RWPE1 (cell line): ENCODE measurements around the gene ADH7.
A peak's percentile ranks its signal among the peaks of the same experiment; 100 is the strongest.
"Not testable (repeated sequence)": the region's sequence is repeated elsewhere in the genome, so short reads cannot be mapped to it uniquely, and the experiment has no call there.

ENCODE experiments used
- CTCF ChIA-PET: fragments of 350-600 bp; sonication (Branson Sonifier 250); formaldehyde crosslinking; extraction: SDS; loops from one replicate; lab custom pipeline; 2021; lab: Yijun Ruan, JAX
- POLR2A ChIA-PET: fragments of 400-600 bp; formaldehyde crosslinking; extraction: SDS; loops from one replicate; lab custom pipeline; 2020; ENCODE audit warnings: antibody characterized with exemption; ENCODE audit not compliant: low non-redundant PET; lab: Yijun Ruan, JAX
- DNase-seq: peaks from one replicate; pipeline ENCODE4 v3.0.0; 2012; ENCODE audit warnings: low spot score
- H3K27ac ChIP-seq: fragments of 450-650 bp; 2 replicates; pipeline ENCODE4 v1.5.1; 2017
- TF ChIP-seq, protein P1 (sequence below): fragments of 450-650 bp; conservative IDR thresholded peaks from 2 replicates; pipeline ENCODE4 v1.5.1; 2017; ENCODE audit warnings: low read depth, mild to moderate bottlenecking

Gene ADH7

DNA sequence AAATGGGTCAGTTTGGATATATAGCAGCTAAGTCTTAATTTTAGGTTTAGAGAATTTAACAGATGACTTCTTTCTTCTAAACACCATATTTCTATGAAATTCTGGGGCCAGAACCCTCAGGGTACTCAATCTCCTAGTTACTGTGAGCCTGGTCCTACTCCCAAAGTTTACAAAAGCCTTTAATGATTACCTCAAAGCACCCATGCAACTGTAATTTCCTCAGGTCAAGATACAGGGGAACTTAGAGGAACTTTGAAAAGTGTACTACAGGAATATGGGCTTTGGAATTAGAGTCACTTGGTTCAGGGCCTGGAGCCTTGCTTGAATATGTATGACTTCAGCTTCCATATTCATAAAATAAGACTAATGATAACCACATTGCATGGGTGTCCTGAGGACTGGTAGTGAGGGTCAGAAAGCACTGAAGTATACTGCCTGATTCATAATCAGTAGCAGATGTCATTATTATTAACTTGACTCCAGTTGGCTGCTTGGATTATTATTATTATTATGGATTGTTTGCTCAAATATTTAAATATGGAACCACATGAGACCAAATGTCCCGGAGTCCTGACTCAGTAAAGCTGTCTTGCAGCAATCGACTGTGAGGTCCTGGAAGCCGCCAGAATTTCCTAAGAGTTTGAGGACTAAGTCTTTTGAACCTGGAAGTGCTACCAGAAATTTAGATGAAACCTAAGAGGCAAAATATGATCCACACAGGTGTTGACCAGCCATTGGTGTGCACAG is 2.0 kb upstream of the ADH7 start:
- ChIA-PET POLR2A (no interaction called here), CTCF (interaction anchor here (0.7 kb wide), 1 partner anchor 533 kb away, joined by 3 read pairs; no protein-coding TSS in a partner anchor)
- peak overlapping the region; percentile 80 for H3K27ac ChIP-seq
- DNase-seq: no peak
- TF ChIP-seq, protein P1, sequence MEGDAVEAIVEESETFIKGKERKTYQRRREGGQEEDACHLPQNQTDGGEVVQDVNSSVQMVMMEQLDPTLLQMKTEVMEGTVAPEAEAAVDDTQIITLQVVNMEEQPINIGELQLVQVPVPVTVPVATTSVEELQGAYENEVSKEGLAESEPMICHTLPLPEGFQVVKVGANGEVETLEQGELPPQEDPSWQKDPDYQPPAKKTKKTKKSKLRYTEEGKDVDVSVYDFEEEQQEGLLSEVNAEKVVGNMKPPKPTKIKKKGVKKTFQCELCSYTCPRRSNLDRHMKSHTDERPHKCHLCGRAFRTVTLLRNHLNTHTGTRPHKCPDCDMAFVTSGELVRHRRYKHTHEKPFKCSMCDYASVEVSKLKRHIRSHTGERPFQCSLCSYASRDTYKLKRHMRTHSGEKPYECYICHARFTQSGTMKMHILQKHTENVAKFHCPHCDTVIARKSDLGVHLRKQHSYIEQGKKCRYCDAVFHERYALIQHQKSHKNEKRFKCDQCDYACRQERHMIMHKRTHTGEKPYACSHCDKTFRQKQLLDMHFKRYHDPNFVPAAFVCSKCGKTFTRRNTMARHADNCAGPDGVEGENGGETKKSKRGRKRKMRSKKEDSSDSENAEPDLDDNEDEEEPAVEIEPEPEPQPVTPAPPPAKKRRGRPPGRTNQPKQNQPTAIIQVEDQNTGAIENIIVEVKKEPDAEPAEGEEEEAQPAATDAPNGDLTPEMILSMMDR: no peak

DNA sequence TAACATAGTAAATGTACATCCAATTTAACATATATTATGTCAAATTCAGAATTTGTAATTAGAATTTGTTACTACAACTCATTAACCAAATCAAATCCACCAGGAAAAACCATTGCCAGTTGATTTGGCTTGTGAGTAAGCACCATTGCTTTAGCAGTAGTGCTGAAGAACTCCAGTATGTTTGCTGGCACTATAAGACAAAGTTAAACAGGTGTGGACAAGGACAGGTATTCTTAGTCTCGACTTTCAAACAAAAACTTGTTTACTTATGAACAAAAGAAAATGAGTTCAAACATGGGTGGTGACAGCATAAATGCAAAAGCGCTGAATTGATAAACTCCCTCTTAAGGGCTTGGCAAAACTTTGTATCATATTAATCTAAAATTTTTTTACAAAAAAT is 1.3 kb upstream of the ADH7 start:
- H3K27ac ChIP-seq: no peak overlapping the region
- ChIA-PET POLR2A (no interaction called here), CTCF (no interaction called here)
- TF ChIP-seq, protein P1: no peak
- no peak for DNase-seq

- POLR2A ChIA-PET: no interaction called here
- no peak for DNase-seq
Measured at GRCh38 chr4:99430106-99430505, 5.0 kb downstream of the ADH7 start.

GRCh38 chr4:99417125-99417524 is 18.0 kb downstream of the ADH7 start:
- no peak for DNase-seq
- H3K27ac ChIP-seq: no peak overlapping the region
- TF ChIP-seq, protein P1: no peak
- POLR2A ChIA-PET: no interaction called here
- CTCF ChIA-PET: interaction anchor here (0.5 kb wide), 1 partner anchor 15 kb away, joined by 3 read pairs; no protein-coding TSS in a partner anchor

More at GRCh38 chr4:99430106-99430505, 5.0 kb downstream of the ADH7 start:
- TF ChIP-seq, protein P1: no peak
- no peak overlapping the region for H3K27ac ChIP-seq
- CTCF ChIA-PET: no interaction called here

DNA sequence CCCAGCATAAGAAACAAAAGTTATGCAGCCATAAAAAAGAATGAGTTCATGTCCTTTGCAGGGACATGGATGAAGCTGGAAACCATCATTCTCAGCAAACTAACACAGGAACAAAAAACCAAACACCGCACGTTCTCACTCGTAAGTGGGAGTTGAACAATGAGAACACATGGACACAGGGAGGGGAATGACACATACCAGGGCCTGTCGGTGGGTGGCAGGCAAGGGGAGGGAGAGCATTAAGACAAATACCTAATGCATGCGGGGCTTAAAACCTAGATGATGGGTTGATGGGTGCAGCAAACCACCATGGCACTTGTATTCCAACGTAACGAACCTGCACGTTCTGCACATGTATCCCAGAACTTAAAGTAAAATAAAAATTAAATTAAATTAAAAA is 19.4 kb downstream of the ADH7 start:
- POLR2A ChIA-PET, CTCF ChIA-PET: not testable (repeated sequence)

DNA sequence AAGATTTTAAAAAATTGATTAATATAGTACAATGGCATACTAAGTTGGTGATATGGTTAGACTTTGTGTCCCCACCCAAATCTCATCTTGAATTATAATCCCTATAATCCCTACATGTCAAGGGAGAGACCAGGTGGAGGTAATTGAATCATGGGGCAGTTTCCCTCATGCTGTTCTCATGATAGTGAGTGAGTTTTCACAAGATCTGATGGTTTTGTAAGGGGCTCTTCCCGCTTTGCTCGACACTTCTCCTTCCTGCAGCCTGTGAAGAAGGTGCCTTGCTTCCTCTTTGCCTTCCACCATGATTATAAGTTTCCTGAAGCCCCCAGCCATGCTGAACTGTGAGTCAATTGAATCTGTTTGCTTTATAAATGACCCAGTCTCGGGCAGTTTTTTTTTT is 20.2 kb downstream of the ADH7 start:
- CTCF ChIA-PET: interaction anchor here (0.6 kb wide), 1 partner anchor 284 kb away, joined by 5 read pairs; no protein-coding TSS in a partner anchor
- DNase-seq, POLR2A ChIA-PET, H3K27ac ChIP-seq: not testable (repeated sequence)

More for the DNA sequence above, 19.4 kb downstream of the ADH7 start:
- not testable (repeated sequence) for H3K27ac ChIP-seq, DNase-seq

DNA sequence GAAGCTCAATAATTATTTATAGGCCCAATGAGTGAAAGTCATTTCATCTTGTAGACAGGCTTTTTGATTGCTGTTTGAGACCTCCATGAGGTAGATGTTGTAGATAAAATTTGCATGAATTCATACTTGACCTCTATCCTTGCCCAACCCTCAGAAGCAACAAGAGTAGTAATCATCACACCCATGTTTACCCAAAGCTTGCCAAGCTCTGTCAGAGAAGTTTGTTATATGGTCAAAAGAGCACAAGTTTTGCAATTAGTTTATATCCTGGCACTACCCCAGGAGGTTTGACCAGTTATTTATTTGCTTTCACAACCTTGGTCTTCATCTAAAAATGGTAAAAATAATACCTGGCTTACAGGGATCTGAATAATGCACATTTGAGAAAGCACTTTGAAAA is 20.7 kb downstream of the ADH7 start:
- H3K27ac ChIP-seq: no peak overlapping the region
- CTCF ChIA-PET: interaction anchor here (0.6 to 0.8 kb wide), 2 partner anchors 9 to 283 kb away, joined by 3 to 5 read pairs; no protein-coding TSS in a partner anchor
- POLR2A ChIA-PET: no interaction called here
- no peak for DNase-seq
- TF ChIP-seq, protein P1: no peak
